Uterus (tissue), 4 donors: ENCODE measurements around the gene GJB4. TPM values are rescaled to one million over a fixed set of nuclear protein-coding genes. Genes with fewer than 3 reads are reported as not detected.

Source experiments
- DNase-seq, 2 donors: peaks; one replicate each; pipeline ENCODE4 v3.0.0-alpha.2; 2019 to 2020
- H3K27ac ChIP-seq, 2 donors: fragments of 200-600 bp; sonication (generic); 1 replicate in 1 of 2; 2 replicates in 1 of 2; pipeline ENCODE4 v1.5.1; 2016 to 2018
- H3K27me3 ChIP-seq, 2 donors: fragments of 200-600 bp; sonication (generic); one replicate each; pipeline ENCODE4 v1.5.1; 2018 to 2019; ENCODE audit warnings: control low read depth in 1 of 2
- H3K36me3 ChIP-seq, 2 donors: fragments of 200-600 bp; sonication (generic); one replicate each; pipeline ENCODE4 v1.5.1; 2019; ENCODE audit warnings: control low read depth in 1 of 2
- H3K4me1 ChIP-seq, 2 donors: fragments of 200-600 bp; sonication (generic); one replicate each; pipeline ENCODE4 v1.5.1; 2018 to 2019; ENCODE audit warnings: control low read depth in 1 of 2
- H3K4me3 ChIP-seq, 2 donors: fragments of 200-600 bp; sonication (generic); 1 replicate in 1 of 2; 2 replicates in 1 of 2; pipeline ENCODE4 v1.5.1; 2018 to 2019; ENCODE audit warnings: mild to moderate bottlenecking in 1 of 2
- H3K9me3 ChIP-seq, 2 donors: fragments of 200-600 bp; sonication (generic); one replicate each; pipeline ENCODE4 v1.5.1; 2019; ENCODE audit warnings: control low read depth in 1 of 2
- POLR2A ChIP-seq, 2 donors: fragments of 450-650 bp; IDR thresholded peaks; one replicate each; pipeline ENCODE4 v1.6.1; 2016; ENCODE audit warnings: antibody characterized with exemption in 2 of 2, mild to moderate bottlenecking in 1 of 2, moderate library complexity in 1 of 2
- intact Hi-C: fragments of 100-400 bp; cut with DNase I; formaldehyde crosslinking; loops from one replicate; pipeline ENCODE4 v1.15.1; 2023; ENCODE audit warnings: low total_unique reads
- total RNA-seq, 4 donors: library from RNA; depleted of rRNA in 3 of 4; stranded (reverse); fragments of >200 nt in 3 of 4; gene quantifications; one replicate each; pipeline versions ENCODE4 v1.1.0 to v1.2.4, GENCODE V29; 2014 to 2023
- TF ChIP-seq, protein P1 (sequence below), 4 experiments: fragments of 200-600 bp in 2 of 4; fragments of 450-650 bp in 2 of 4; sonication (generic) in 2 of 4; IDR thresholded peaks; one replicate each; pipeline ENCODE4 v1.5.1; 2016 to 2019; ENCODE audit warnings: antibody characterized with exemption in 4 of 4, mild to moderate bottlenecking in 2 of 4, moderate library complexity in 1 of 4
- donor health status: DM: yes; HTN: yes; CAD: no.

The GJB4 gene
- total RNA-seq, 4 donors from 2014 or later, result not detected

DNA sequence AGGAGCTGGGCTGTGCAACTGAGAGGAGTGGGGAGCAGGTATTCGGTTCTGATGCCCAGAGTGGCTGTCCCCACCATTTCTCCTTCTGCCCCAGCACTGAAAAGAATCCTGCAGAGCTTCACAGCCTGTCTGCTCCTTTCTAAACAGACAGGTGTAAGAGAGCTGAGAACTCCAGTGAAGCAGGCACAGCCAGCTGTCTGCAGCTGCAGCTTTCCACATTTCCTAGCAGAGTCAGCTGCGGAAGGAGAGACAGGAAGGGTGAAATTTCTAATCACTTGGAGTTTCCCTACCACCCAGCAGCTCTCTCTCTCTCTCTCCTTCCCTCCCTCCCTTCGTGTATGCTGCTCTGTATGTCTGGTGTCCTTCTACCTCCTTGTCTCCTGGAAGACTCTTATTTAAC, 45.2 kb upstream of the GJB4 start:
- no peaks in the 10 kb centered on the region for H3K9me3 ChIP-seq
- no peaks in the 10 kb centered on the region for H3K27me3 ChIP-seq
- H3K27ac ChIP-seq, result no peak overlapping the region
- intact Hi-C loops, result no loop called here
- H3K36me3 ChIP-seq, result no peaks in the 10 kb centered on the region
- H3K4me1 ChIP-seq, result no peaks in the 10 kb centered on the region
- DNase-seq, result no peak
- H3K4me3 ChIP-seq, result no peak overlapping the region
- no peak for TF ChIP-seq POLR2A (IDR thresholded peaks at IDR 0.05)
- TF ChIP-seq, protein P1, sequence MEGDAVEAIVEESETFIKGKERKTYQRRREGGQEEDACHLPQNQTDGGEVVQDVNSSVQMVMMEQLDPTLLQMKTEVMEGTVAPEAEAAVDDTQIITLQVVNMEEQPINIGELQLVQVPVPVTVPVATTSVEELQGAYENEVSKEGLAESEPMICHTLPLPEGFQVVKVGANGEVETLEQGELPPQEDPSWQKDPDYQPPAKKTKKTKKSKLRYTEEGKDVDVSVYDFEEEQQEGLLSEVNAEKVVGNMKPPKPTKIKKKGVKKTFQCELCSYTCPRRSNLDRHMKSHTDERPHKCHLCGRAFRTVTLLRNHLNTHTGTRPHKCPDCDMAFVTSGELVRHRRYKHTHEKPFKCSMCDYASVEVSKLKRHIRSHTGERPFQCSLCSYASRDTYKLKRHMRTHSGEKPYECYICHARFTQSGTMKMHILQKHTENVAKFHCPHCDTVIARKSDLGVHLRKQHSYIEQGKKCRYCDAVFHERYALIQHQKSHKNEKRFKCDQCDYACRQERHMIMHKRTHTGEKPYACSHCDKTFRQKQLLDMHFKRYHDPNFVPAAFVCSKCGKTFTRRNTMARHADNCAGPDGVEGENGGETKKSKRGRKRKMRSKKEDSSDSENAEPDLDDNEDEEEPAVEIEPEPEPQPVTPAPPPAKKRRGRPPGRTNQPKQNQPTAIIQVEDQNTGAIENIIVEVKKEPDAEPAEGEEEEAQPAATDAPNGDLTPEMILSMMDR (IDR thresholded peaks at IDR 0.05), result no peak

DNA sequence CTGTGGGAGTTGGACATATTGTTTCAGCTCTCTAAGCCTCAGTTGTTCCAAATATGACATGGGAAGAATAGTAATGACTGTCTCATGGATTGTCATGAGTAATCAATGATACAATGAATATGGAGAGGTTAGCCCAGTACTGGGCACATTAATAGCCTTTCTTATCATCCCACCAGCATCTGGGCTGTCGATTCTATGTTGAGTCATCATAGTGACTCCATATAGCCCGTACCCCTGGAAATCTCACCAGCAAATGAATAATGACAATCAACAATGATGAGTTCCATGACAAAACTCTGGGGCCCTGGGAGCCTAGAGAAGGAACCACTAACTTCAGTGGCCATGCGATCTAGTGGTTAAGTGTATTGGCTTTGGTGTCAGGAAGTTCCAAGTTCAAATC, 44.4 kb upstream of the GJB4 start:
- Histone ChIP-seq H3K36me3 (no peaks in the 10 kb centered on the region), H3K27ac (no peak overlapping the region), H3K9me3 (no peaks in the 10 kb centered on the region), H3K27me3 (no peaks in the 10 kb centered on the region), H3K4me1 (no peaks in the 10 kb centered on the region), H3K4me3 (no peak overlapping the region)
- TF ChIP-seq, protein P1 (IDR thresholded peaks at IDR 0.05), result no peak
- no peak for TF ChIP-seq POLR2A (IDR thresholded peaks at IDR 0.05)
- intact Hi-C loops, result no loop called here
- DNase-seq, result no peak

DNA sequence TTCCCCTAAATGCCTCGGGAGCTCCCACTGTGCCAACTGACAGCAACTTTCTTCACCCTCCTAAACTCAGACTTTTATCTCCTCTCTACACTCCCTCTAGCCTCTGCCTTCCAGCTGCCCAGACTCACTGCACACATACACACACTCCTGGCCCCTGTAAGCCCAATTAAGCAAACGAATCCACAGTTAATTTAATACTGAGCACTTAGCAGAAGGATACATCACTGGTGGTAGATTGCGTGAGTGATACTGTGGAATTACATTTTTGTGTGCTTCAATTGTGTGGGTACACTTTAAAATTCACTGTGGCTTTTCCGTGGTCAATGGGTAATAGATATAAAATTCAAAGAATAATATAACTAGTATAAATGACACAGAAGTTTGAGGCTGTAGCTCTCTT, 38.3 kb upstream of the GJB4 start:
- Histone ChIP-seq H3K36me3 (no peaks in the 10 kb centered on the region), H3K9me3 (no peaks in the 10 kb centered on the region), H3K27me3 (no peaks in the 10 kb centered on the region), H3K27ac (no peak overlapping the region), H3K4me3 (no peak overlapping the region), H3K4me1 (no peaks in the 10 kb centered on the region)
- DNase-seq, result no peak
- no peak for TF ChIP-seq POLR2A (IDR thresholded peaks at IDR 0.05)
- TF ChIP-seq, protein P1 (IDR thresholded peaks at IDR 0.05), result no peak
- intact Hi-C loops, result no loop called here

DNA sequence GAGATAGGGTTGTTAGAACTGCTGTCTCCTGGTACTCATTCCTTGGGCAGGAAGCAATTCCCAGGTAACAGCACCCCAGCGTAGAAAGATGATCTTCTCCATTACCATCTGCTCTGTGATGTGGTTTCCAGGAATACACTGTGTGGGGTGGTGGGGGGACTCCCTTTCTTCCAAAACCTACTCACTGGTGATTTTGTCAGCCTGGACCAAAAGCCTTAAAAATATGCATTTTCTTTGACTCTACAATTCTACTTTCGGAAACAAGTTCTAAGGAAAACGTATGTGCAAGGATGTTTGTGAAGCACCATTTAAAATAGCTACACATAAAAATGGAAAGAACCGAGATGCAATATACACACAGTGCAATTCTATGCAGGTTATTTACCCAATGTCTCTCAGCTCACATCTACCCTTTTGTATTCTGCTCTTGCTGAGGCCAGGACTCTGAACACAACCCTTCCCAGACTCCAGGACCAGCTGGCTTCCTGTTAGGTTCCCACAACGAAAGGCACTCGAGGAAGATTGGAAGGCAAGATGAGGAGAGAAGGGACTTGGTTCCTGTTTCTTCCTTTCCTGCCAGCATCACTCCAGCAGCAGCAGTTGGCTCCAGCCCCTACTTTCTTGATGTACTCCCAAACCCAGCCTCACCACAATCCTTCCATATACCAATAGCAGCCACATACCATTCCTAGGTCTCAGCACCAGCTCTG, 37.7 kb upstream of the GJB4 start:
- Histone ChIP-seq H3K27ac (no peak overlapping the region), H3K4me1 (no peaks in the 10 kb centered on the region), H3K36me3 (no peaks in the 10 kb centered on the region), H3K9me3 (no peaks in the 10 kb centered on the region), H3K27me3 (no peaks in the 10 kb centered on the region), H3K4me3 (no peak overlapping the region)
- no peak for DNase-seq
- TF ChIP-seq, protein P1 (IDR thresholded peaks at IDR 0.05), result no peak
- no peak for TF ChIP-seq POLR2A (IDR thresholded peaks at IDR 0.05)
- intact Hi-C loops, result no loop called here

DNA sequence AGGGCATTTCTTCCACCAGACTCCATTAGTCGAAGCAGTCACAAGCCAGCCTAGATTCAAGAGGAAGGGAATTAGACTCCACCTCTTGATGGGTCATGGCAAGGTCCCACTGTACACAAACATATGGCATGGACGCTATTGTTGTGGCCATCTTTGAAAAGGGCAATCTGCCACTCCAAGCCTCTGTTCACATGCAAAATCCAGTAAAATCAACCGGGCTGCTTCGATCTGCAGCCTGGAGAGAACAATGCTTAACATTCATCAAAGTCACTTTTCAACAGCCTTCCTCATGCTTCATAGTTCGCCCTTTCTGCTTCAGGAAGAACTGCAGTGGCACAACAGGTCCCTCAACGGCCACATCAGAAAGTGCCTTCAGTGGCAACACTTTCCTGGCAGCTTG, 32.7 kb upstream of the GJB4 start:
- TF ChIP-seq, protein P1 (IDR thresholded peaks at IDR 0.05), result no peak
- no peak for TF ChIP-seq POLR2A (IDR thresholded peaks at IDR 0.05)
- intact Hi-C loops, result no loop called here
- H3K27me3 ChIP-seq, result no peaks in the 10 kb centered on the region

More for the DNA sequence above, 32.7 kb upstream of the GJB4 start:
- Histone ChIP-seq H3K4me1 (no peaks in the 10 kb centered on the region), H3K36me3 (no peaks in the 10 kb centered on the region), H3K27ac (no peak overlapping the region), H3K9me3 (no peaks in the 10 kb centered on the region), H3K4me3 (no peak overlapping the region)
- DNase-seq, result no peak
